OCI-LY7 (cell line): Measurements from ENCODE around the gene GBE1. TPM values are rescaled to one million over a fixed set of nuclear protein-coding genes. Genes with fewer than 3 reads are reported as not detected.

ENCODE experiments used
- BruUV-seq: library from RNA; stranded (reverse); fragments of 400-500 nt; replicated peaks from 2 replicates; lab custom pipeline; 2021; lab: Mats Ljungman, UMichigan
- CTCF ChIA-PET: fragments of 300-600 bp; sonication (Branson Sonifier 250); formaldehyde crosslinking; loops from one replicate; lab custom pipeline; 2022; ENCODE audit warnings: antibody characterized with exemption; ENCODE audit not compliant: unreplicated experiment; lab: Charles Lee
- POLR2A ChIA-PET: fragments of 300-600 bp; sonication (Branson Sonifier 250); formaldehyde crosslinking; loops from one replicate; lab custom pipeline; 2022; ENCODE audit warnings: antibody characterized with exemption; lab: Charles Lee
- DNase-seq: peaks from one replicate; pipeline ENCODE4 v3.0.0-alpha.2; 2015; ENCODE audit warnings: low spot score
- H2AFZ ChIP-seq: fragments of 200-600 bp; sonication (generic), shearing (Covaris generic); 2 replicates; pipeline ENCODE4 v1.6.1; 2014; ENCODE audit warnings: mild to moderate bottlenecking, antibody characterized with exemption, low read length, moderate library complexity
- H3K27ac ChIP-seq: fragments of 200-600 bp; sonication (generic); 2 replicates; pipeline ENCODE4 v1.5.1; 2014; ENCODE audit warnings: mixed run types, low read depth, mild to moderate bottlenecking, moderate library complexity, low read length, inconsistent platforms; ENCODE audit not compliant: poor library complexity, severe bottlenecking
- H3K36me3 ChIP-seq: fragments of 200-600 bp; sonication (generic); 2 replicates; pipeline ENCODE4 v1.6.1; 2014; ENCODE audit warnings: mild to moderate bottlenecking, antibody characterized with exemption, low read length, moderate library complexity, mixed read lengths; ENCODE audit not compliant: insufficient read depth
- H3K4me1 ChIP-seq: fragments of 200-600 bp; sonication (generic); 2 replicates; pipeline ENCODE4 v1.5.1; 2014; ENCODE audit warnings: mild to moderate bottlenecking, low read length; ENCODE audit not compliant: insufficient read depth, poor library complexity, severe bottlenecking
- H3K4me2 ChIP-seq: fragments of 200-600 bp; sonication (generic); 2 replicates; pipeline ENCODE4 v1.6.1; 2014; ENCODE audit warnings: mild to moderate bottlenecking, low read length
- H3K4me3 ChIP-seq: fragments of 200-600 bp; sonication (generic); 2 replicates; pipeline ENCODE4 v1.5.1; 2014; ENCODE audit warnings: mild to moderate bottlenecking, low read depth, low read length; ENCODE audit not compliant: poor library complexity, severe bottlenecking
- H3K79me2 ChIP-seq: fragments of 200-600 bp; sonication (generic); 2 replicates; pipeline ENCODE4 v1.6.1; 2016; ENCODE audit warnings: low read depth, mild to moderate bottlenecking, low read length, moderate library complexity, mixed read lengths; ENCODE audit not compliant: insufficient read depth
- H3K9me2 ChIP-seq: fragments of 200-600 bp; sonication (generic); 2 replicates; pipeline ENCODE4 v1.6.1; 2016; ENCODE audit warnings: mild to moderate bottlenecking, low read length, mixed read lengths; ENCODE audit not compliant: insufficient read depth
- H3K9me3 ChIP-seq: fragments of 200-600 bp; sonication (generic); 2 replicates; pipeline ENCODE4 v1.6.1; 2014; ENCODE audit warnings: mild to moderate bottlenecking, mixed run types, low read length, mixed read lengths
- H4K20me1 ChIP-seq: fragments of 200-600 bp; sonication (generic); 2 replicates; pipeline ENCODE4 v1.6.1; 2014; ENCODE audit warnings: mild to moderate bottlenecking, antibody characterized with exemption, low read length, moderate library complexity, mixed read lengths; ENCODE audit not compliant: insufficient read depth
- EZH2phosphoT487 ChIP-seq: fragments of 200-600 bp; sonication (generic); IDR thresholded peaks from 2 replicates; pipeline ENCODE4 v1.6.1; 2018; ENCODE audit warnings: low read depth, borderline replicate concordance, mild to moderate bottlenecking, mixed run types, antibody characterized with exemption, low read length, moderate library complexity, mixed read lengths
- intact Hi-C: fragments of 100-400 bp; cut with micrococcal nuclease; formaldehyde crosslinking; loops from one replicate; pipeline ENCODE4 v1.10.0; 2022; ENCODE audit not compliant: unreplicated experiment
- total RNA-seq, 2 experiments: library from RNA; depleted of rRNA in 1 of 2; stranded (reverse); fragments of >200 nt in 1 of 2; shearing (Covaris generic) in 1 of 2; gene quantifications; 2 replicates each; pipeline ENCODE4 v1.2.3, GENCODE V29; 2014 to 2022
- TF ChIP-seq, protein P1 (sequence below): fragments of 200-600 bp; sonication (generic); conservative IDR thresholded peaks from 2 replicates; pipeline ENCODE4 v1.5.1; 2014; ENCODE audit warnings: mild to moderate bottlenecking, antibody characterized with exemption, low read length, moderate library complexity, mixed read lengths

Gene GBE1
- total RNA-seq, 2 experiments from 2014 or later: 10.7 to 24.4 TPM

DNA sequence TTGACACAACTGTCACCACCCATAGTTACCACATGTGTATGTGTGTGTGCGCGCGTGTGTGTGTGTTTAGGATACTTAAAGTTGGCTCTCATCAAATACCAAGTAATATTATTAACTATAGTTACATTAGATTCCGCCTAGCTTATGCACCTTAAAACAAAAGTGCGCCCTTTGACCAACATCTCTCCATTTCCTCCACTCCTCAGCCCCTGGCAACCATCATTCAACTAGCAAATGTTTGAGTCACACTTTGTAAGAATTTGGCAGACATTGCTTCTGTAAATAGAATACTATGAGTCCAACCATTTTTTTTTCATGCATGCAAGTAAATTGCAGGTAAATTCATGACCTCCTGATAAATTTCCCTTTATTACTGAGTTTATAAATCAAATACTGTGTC, 169.3 kb downstream of the GBE1 start:
- no peak for TF ChIP-seq EZH2phosphoT487
- TF ChIP-seq, protein P1, sequence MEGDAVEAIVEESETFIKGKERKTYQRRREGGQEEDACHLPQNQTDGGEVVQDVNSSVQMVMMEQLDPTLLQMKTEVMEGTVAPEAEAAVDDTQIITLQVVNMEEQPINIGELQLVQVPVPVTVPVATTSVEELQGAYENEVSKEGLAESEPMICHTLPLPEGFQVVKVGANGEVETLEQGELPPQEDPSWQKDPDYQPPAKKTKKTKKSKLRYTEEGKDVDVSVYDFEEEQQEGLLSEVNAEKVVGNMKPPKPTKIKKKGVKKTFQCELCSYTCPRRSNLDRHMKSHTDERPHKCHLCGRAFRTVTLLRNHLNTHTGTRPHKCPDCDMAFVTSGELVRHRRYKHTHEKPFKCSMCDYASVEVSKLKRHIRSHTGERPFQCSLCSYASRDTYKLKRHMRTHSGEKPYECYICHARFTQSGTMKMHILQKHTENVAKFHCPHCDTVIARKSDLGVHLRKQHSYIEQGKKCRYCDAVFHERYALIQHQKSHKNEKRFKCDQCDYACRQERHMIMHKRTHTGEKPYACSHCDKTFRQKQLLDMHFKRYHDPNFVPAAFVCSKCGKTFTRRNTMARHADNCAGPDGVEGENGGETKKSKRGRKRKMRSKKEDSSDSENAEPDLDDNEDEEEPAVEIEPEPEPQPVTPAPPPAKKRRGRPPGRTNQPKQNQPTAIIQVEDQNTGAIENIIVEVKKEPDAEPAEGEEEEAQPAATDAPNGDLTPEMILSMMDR: no peak
- H3K4me2 ChIP-seq: no peak overlapping the region
- no peaks in the 10 kb centered on the region for H3K36me3 ChIP-seq
- no peaks in the 10 kb centered on the region for H3K4me1 ChIP-seq
- CTCF ChIA-PET: no interaction called here
- no peak overlapping the region for H2AFZ ChIP-seq
- H4K20me1 ChIP-seq: no peaks in the 10 kb centered on the region
- POLR2A ChIA-PET: no interaction called here
- no TSS peak for BruUV-seq
- no peak overlapping the region for H3K27ac ChIP-seq
- intact Hi-C loops: no loop called here
- H3K4me3 ChIP-seq: no peak overlapping the region
- no peaks in the 10 kb centered on the region for H3K9me3 ChIP-seq
- no peaks in the 10 kb centered on the region for H3K79me2 ChIP-seq
- DNase-seq: no peak
- no peaks in the 10 kb centered on the region for H3K9me2 ChIP-seq

- intact Hi-C loops: no loop called here
- no peak for DNase-seq
- no peaks in the 10 kb centered on the region for H3K4me1 ChIP-seq
- H3K27ac ChIP-seq: no peak overlapping the region
- no peak overlapping the region for H2AFZ ChIP-seq
- CTCF ChIA-PET: no interaction called here
- no peaks in the 10 kb centered on the region for H3K9me2 ChIP-seq
- H3K9me3 ChIP-seq: no peaks in the 10 kb centered on the region
- TF ChIP-seq, protein P1: no peak
- TF ChIP-seq EZH2phosphoT487: no peak
- H3K36me3 ChIP-seq: no peaks in the 10 kb centered on the region
- no peak overlapping the region for H3K4me2 ChIP-seq
- H3K79me2 ChIP-seq: no peaks in the 10 kb centered on the region
- no TSS peak for BruUV-seq
- H4K20me1 ChIP-seq: 0 out of 2 replicates have a peak, but pooled peaks cover 5% of the 10 kb centered on the region
- POLR2A ChIA-PET: no interaction called here
- H3K4me3 ChIP-seq: no peak overlapping the region
Observed at GRCh38 chr3:81585937-81586336, 175.5 kb downstream of the GBE1 start.

GRCh38 chr3:81585056-81585455, 176.4 kb downstream of the GBE1 start:
- no TSS peak for BruUV-seq
- intact Hi-C loops: no loop called here
- CTCF ChIA-PET: no interaction called here
- no peaks in the 10 kb centered on the region for H3K9me2 ChIP-seq
- H3K9me3 ChIP-seq: no peaks in the 10 kb centered on the region
- TF ChIP-seq EZH2phosphoT487: no peak
- TF ChIP-seq, protein P1: no peak
- no peak overlapping the region for H3K4me3 ChIP-seq
- no peaks in the 10 kb centered on the region for H3K4me1 ChIP-seq
- no peak for DNase-seq
- no peaks in the 10 kb centered on the region for H3K36me3 ChIP-seq
- no peak overlapping the region for H3K27ac ChIP-seq
- POLR2A ChIA-PET: no interaction called here
- H2AFZ ChIP-seq: no peak overlapping the region
- no peaks in the 10 kb centered on the region for H3K79me2 ChIP-seq
- no peak overlapping the region for H3K4me2 ChIP-seq
- H4K20me1 ChIP-seq: 0 out of 2 replicates have a peak, but pooled peaks cover 5% of the 10 kb centered on the region
